Bronchial smooth muscle cell (primary cell): ENCODE data around the gene PIK3C2B. TPM values are rescaled to one million over a fixed set of nuclear protein-coding genes. Genes with fewer than 3 reads are reported as not detected.

ENCODE experiments used
- total RNA-seq: library from RNA; depleted of rRNA; stranded (reverse); fragments of >200 nt; gene quantifications from 2 replicates; pipeline ENCODE4 v1.2.1, GENCODE V29; 2014

PIK3C2B gene
- total RNA-seq: 2.0 and 4.9 TPM in 2 replicates

DNA sequence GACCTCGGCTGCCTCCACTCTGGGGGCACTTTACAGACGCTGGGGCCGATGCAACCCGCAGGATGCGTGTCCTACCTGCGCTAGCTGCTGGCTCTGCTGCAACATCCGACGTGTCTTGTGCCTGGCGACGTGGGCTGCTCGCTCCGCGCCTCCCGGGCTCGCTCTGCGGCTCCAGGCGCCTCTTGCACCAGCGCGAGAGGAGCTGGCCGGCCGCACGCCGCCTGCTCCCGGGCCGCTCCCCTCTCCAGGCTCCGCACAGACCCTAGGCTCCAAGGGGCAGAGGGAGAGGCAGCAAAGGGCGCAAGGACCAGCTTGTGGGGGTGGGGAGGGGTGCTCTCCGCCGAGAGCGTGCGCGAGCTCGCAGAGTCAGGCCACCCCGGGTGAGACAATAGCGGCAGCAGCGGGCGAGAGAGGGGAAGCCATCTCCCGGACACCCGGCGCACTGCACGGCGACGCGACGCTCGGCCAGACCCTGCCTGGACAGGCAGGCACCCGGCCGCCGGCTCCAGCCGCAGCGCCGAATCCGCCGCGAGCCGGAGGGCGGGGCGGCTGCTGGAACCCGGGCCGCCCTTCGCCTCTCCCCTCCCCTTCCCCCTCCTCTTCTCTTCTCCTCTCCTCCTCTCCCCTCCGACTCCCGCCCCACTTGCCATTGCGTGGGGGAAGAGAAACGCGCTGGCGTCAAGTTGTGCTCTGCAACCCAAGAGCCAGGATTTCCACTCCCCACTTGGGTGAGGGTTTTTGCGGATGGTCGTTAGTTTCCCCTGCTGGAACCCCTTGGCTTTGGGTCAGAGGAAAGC is at the start of gene PIK3C2B:
PIK3C2B (minus strand) TSS at position 525 of the 797 bp plus-strand sequence. CDS start 25,003 bp downstream, outside the sequence.

GRCh38 chr1:204516180-204516879 is 21.7 kb upstream of the PIK3C2B start, which contains the start of gene MDM4:
Gene MDM4 (plus strand): TSS chr1:204516406. CDS start chr1:204525519, 9,113 bp downstream.

Other genes with a start within 250 kb of the PIK3C2B start
- 2.4 and 5.0 TPM in 2 replicates for gene PLEKHA6, start 134.9 kb downstream of the PIK3C2B start, total RNA-seq
- 8.1 and 10.9 TPM in 2 replicates for gene PPP1R15B, start 83.0 kb downstream of the PIK3C2B start, total RNA-seq
- gene MDM4, start 21.6 kb upstream of the PIK3C2B start, total RNA-seq: 15.4 and 20.0 TPM in 2 replicates
- 0.34 TPM in 1 of 2 replicates, not detected in the other for gene LRRN2, start 190.9 kb upstream of the PIK3C2B start, total RNA-seq